H1 (cell line): ENCODE data around the gene CCL4. TPM values are rescaled to one million over a fixed set of nuclear protein-coding genes. Genes with fewer than 3 reads are reported as not detected.

Experiments
- CTCF ChIA-PET: fragments of 300-600 bp; sonication (Branson Sonifier 250); formaldehyde crosslinking; loops from one replicate; lab custom pipeline; 2021; ENCODE audit not compliant: partially characterized antibody; lab: Charles Lee
- POLR2A ChIA-PET: fragments of 300-600 bp; sonication (Branson Sonifier 250); formaldehyde crosslinking; loops from one replicate; lab custom pipeline; 2021; ENCODE audit warnings: inconsistent platforms; ENCODE audit not compliant: partially characterized antibody; lab: Charles Lee
- DNase-seq, 2 experiments: peaks; one replicate each; pipeline versions ENCODE4 v3.0.0 to v3.0.0-alpha.2; 2010 to 2022; ENCODE audit warnings: low spot score in 2 of 2, low read depth in 1 of 2, mixed read lengths in 1 of 2
- FAIRE-seq: peaks from 2 replicates; lab custom pipeline; 2011; peaks lifted over from hg19 to GRCh38; lab: Jason Lieb, UNC
- H2AFZ ChIP-seq: 2 replicates; pipeline ENCODE4 v1.8.1; 2012; ENCODE audit warnings: low read length, inconsistent platforms
- H2AK5ac ChIP-seq: 2 replicates; pipeline ENCODE4 v1.6.1; 2013; ENCODE audit warnings: low read depth, low read length
- H2BK120ac ChIP-seq: replicated peaks from 2 replicates; pipeline ENCODE3; 2013; ENCODE audit warnings: low read depth, low read length, inconsistent platforms
- H2BK12ac ChIP-seq: 2 replicates; pipeline ENCODE4 v1.6.1; 2013; ENCODE audit warnings: low read depth, low read length
- H2BK15ac ChIP-seq: 2 replicates; pipeline ENCODE4 v1.6.1; 2013; ENCODE audit warnings: low read length
- H2BK20ac ChIP-seq: 2 replicates; pipeline ENCODE4 v1.6.1; 2013; ENCODE audit warnings: low read length
- H2BK5ac ChIP-seq: 2 replicates; pipeline ENCODE4 v1.6.1; 2013; ENCODE audit warnings: low read depth, low read length
- H3K14ac ChIP-seq: 2 replicates; pipeline ENCODE4 v1.6.1; 2013; ENCODE audit warnings: inconsistent platforms; ENCODE audit not compliant: insufficient read length
- H3K18ac ChIP-seq: 2 replicates; pipeline ENCODE4 v1.6.1; 2013; ENCODE audit warnings: low read length; ENCODE audit errors: extremely low read depth
- H3K23ac ChIP-seq: 2 replicates; pipeline ENCODE4 v1.6.1; 2013; ENCODE audit warnings: inconsistent platforms; ENCODE audit not compliant: insufficient read length
- H3K23me2 ChIP-seq: 2 replicates; pipeline ENCODE4 v1.6.1; 2013; ENCODE audit warnings: low read depth, low read length
- H3K27ac ChIP-seq: 2 replicates; pipeline ENCODE4 v1.6.1; 2011; ENCODE audit warnings: low read depth, low read length, inconsistent platforms
- H3K27me3 ChIP-seq, 4 experiments: replicated peaks in 1 of 4; 1 replicate in 1 of 4; 2 replicates in 3 of 4; pipeline versions ENCODE4 v1.6.1 to v1.8.1; 2011 to 2013; ENCODE audit warnings: low read length in 3 of 4, mild to moderate bottlenecking in 3 of 4, inconsistent platforms in 2 of 4, mixed read lengths in 2 of 4, moderate library complexity in 1 of 4; ENCODE audit not compliant: control insufficient read depth in 3 of 4, insufficient read depth in 3 of 4; ENCODE audit errors: extremely low read depth in 1 of 4
- H3K36me3 ChIP-seq, 4 experiments: 2 replicates each; pipeline versions ENCODE4 v1.6.1 to v1.8.1; 2011 to 2013; ENCODE audit warnings: mild to moderate bottlenecking in 4 of 4, low read length in 3 of 4, moderate library complexity in 2 of 4, control low read depth in 1 of 4, inconsistent platforms in 1 of 4; ENCODE audit not compliant: insufficient read depth in 4 of 4, control insufficient read depth in 2 of 4
- H3K4ac ChIP-seq: replicated peaks from 2 replicates; pipeline ENCODE3; 2013; ENCODE audit warnings: low read length, low read depth, mixed read lengths, inconsistent platforms; ENCODE audit not compliant: insufficient read length
- H3K4me1 ChIP-seq, 4 experiments: replicated peaks in 1 of 4; 1 replicate in 1 of 4; 2 replicates in 3 of 4; pipeline versions ENCODE4 v1.6.1 to v1.8.1; 2011 to 2013; ENCODE audit warnings: low read length in 3 of 4, inconsistent platforms in 2 of 4, mixed read lengths in 1 of 4; ENCODE audit not compliant: insufficient read depth in 4 of 4, control insufficient read depth in 3 of 4
- H3K4me2 ChIP-seq, 2 experiments: 2 replicates each; pipeline versions ENCODE4 v1.6.1 to v1.8.1; 2011 to 2013; ENCODE audit warnings: low read depth in 2 of 2, low read length in 2 of 2, control low read depth in 1 of 2, inconsistent platforms in 1 of 2, mild to moderate bottlenecking in 1 of 2; ENCODE audit not compliant: insufficient read depth in 1 of 2
- H3K4me3 ChIP-seq, 4 experiments: fragments of 200-600, 300-600 bp in 1 of 4; sonication (generic), shearing (Covaris generic), sonication (Bioruptor Twin) in 1 of 4; 2 replicates each; pipeline versions ENCODE4 v1.5.1 to v1.8.1; 2011 to 2016; ENCODE audit warnings: low read length in 4 of 4, low read depth in 3 of 4, control low read depth in 2 of 4, inconsistent platforms in 2 of 4, mild to moderate bottlenecking in 2 of 4, mixed read lengths in 1 of 4, moderate library complexity in 1 of 4; ENCODE audit not compliant: insufficient read depth in 2 of 4; ENCODE audit errors: extremely low read depth in 1 of 4
- H3K56ac ChIP-seq: replicated peaks from 2 replicates; pipeline ENCODE3; 2013; ENCODE audit warnings: low read depth, mild to moderate bottlenecking, mixed read lengths, low read length, inconsistent platforms; ENCODE audit not compliant: insufficient read length
- H3K79me1 ChIP-seq: 2 replicates; pipeline ENCODE4 v1.6.1; 2013; ENCODE audit warnings: low read depth, low read length, control low read depth
- H3K79me2 ChIP-seq, 2 experiments: 2 replicates each; pipeline versions ENCODE4 v1.6.1 to v1.8.1; 2012 to 2013; ENCODE audit warnings: low read length in 2 of 2, mild to moderate bottlenecking in 2 of 2, inconsistent platforms in 1 of 2; ENCODE audit not compliant: insufficient read depth in 2 of 2, control insufficient read depth in 1 of 2
- H3K9ac ChIP-seq, 4 experiments: replicated peaks in 1 of 4; 1 replicate in 1 of 4; 2 replicates in 3 of 4; pipeline versions ENCODE4 v1.6.1 to v1.8.1; 2011 to 2013; ENCODE audit warnings: low read depth in 3 of 4, low read length in 3 of 4, control low read depth in 2 of 4, mild to moderate bottlenecking in 2 of 4, moderate library complexity in 2 of 4, inconsistent platforms in 1 of 4; ENCODE audit errors: extremely low read depth in 1 of 4
- H3K9me3 ChIP-seq, 2 experiments: 2 replicates each; pipeline versions ENCODE4 v1.6.1 to v1.8.1; 2012 to 2013; ENCODE audit warnings: mild to moderate bottlenecking in 2 of 2, moderate library complexity in 2 of 2, control low read depth in 1 of 2, inconsistent platforms in 1 of 2, low read depth in 1 of 2, low read length in 1 of 2, mixed read lengths in 1 of 2; ENCODE audit not compliant: insufficient read depth in 2 of 2
- H4K20me1 ChIP-seq, 2 experiments: replicated peaks in 1 of 2; 2 replicates each; pipeline versions ENCODE3 to v1.8.1; 2011 to 2013; ENCODE audit warnings: inconsistent platforms in 2 of 2, low read length in 2 of 2, mild to moderate bottlenecking in 1 of 2; ENCODE audit not compliant: insufficient read depth in 2 of 2, control insufficient read depth in 1 of 2
- H4K5ac ChIP-seq: 2 replicates; pipeline ENCODE4 v1.6.1; 2013; ENCODE audit warnings: low read length, low read depth, mixed read lengths, inconsistent platforms; ENCODE audit not compliant: insufficient read length
- H4K8ac ChIP-seq: 2 replicates; pipeline ENCODE4 v1.8.0; 2013; ENCODE audit warnings: mild to moderate bottlenecking, moderate library complexity, low read length, inconsistent platforms; ENCODE audit not compliant: insufficient read depth; ENCODE audit errors: extremely low read depth
- H4K91ac ChIP-seq: replicated peaks from 2 replicates; pipeline ENCODE3; 2013; ENCODE audit warnings: low read length, mixed read lengths, inconsistent platforms; ENCODE audit not compliant: insufficient read length
- ASH2L ChIP-seq: fragments of 200-600, 300-600 bp; sonication (generic); IDR thresholded peaks from one replicate; pipeline ENCODE4 v1.7.1; 2017; ENCODE audit warnings: low read length
- WGBS, 2 experiments: shearing (Covaris generic) in 1 of 2; methylation state at CpG; one replicate each; pipeline versions ENCODE4 v1.1.6 to v1.1.7; 2013 to 2015; ENCODE audit warnings: low lambda C conversion rate in 2 of 2, mixed read lengths in 2 of 2, inconsistent platforms in 1 of 2, low coverage in 1 of 2, missing lambda C conversion rate in 1 of 2; ENCODE audit not compliant: insufficient replicate concordance in 2 of 2, insufficient coverage in 1 of 2, insufficient read length in 1 of 2; ENCODE audit errors: extremely low coverage in 1 of 2, missing lambda C conversion rate in 1 of 2; 5-methylcytosine and 5-hydroxymethylcytosine counted together
- polyA plus RNA-seq, 7 experiments: library from polyadenylated mRNA; depleted of rRNA in 3 of 7; stranded (reverse) in 5 of 7; unstranded in 2 of 7; fragments of >200 nt in 5 of 7; fragments of 200-250 nt in 2 of 7; gene quantifications; 1 replicate in 5 of 7; 2 replicates in 1 of 7; 4 replicates in 1 of 7; pipeline versions ENCODE4 v1.2.1 to v1.2.3, GENCODE V29; 2011 to 2013; ENCODE audit warnings: missing spikeins in 2 of 7, mixed read lengths in 2 of 7
- total RNA-seq: library from RNA; stranded (reverse); fragmentation: NEBNext Ultra II Directional; extraction: Animal tissue kit (Norgen Biotek cat#: 25700); gene quantifications from 2 replicates; pipeline ENCODE4 v1.2.1, GENCODE V29; 2021

Gene CCL4
- total and polyA plus RNA-seq, 2 of the 8 experiments (the other 6 are each of a cell fraction or from before 2014, with no cell fraction given), result not detected

DNA sequence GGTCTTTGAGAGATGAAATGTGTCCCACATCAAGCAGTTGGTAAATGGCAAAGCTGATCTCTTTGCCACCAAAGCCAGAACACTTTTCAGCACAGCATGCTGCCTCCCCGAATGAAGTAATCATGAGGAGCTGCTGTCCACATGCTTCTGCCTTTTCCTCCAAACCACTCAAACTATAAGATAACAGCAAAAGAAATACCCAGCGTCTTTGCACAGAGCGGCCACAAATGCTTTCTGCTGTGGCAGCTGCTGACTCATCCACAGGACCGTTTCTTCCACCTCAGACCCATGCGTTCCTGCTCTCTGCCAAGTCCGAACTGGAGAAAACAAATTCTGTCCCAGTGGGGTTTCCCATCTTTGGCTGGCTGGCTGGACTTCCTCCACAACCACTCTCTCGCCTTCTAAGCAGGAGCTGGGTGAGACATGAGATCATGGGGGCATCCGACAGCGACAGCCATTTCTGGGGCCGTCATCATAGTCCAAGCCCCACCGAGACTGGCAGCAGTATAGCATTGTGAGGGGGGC is 45.7 kb downstream of the CCL4 start:
- ChIA-PET POLR2A (no interaction called here), CTCF (interaction anchor here (0.7 to 5.1 kb wide), 20 partner anchors 12 to 1000 kb away, joined by 3 to 46 read pairs (median 4); partner anchors contain the start of genes CCL14 and CCL16)
- H3K4me2 ChIP-seq, result no peak overlapping the region
- FAIRE-seq, result no peak
- no peak overlapping the region; the same call in 1 of the 2 replicates for H3K18ac ChIP-seq
- no peak overlapping the region for H3K14ac ChIP-seq
- H2BK120ac ChIP-seq, result no peak overlapping the region
- no peaks in the 10 kb centered on the region for H3K9me3 ChIP-seq
- H3K79me1 ChIP-seq, result no peaks in the 10 kb centered on the region
- H3K36me3 ChIP-seq, result no peaks in the 10 kb centered on the region
- H2AFZ ChIP-seq, result peak overlapping the region; percentile 97
- H3K27ac ChIP-seq, result no peak overlapping the region
- no peak overlapping the region for H3K56ac ChIP-seq
- H3K79me2 ChIP-seq, result no peaks in the 10 kb centered on the region
- H4K5ac ChIP-seq, result no peak overlapping the region
- no peak for DNase-seq
- no peaks in the 10 kb centered on the region for H3K4me1 ChIP-seq
- H3K23me2 ChIP-seq, result no peaks in the 10 kb centered on the region
- H4K20me1 ChIP-seq, result no peaks in the 10 kb centered on the region
- no peak overlapping the region for H3K23ac ChIP-seq
- no peak overlapping the region for H2BK15ac ChIP-seq
- no peak overlapping the region for H3K4ac ChIP-seq
- H3K27me3 ChIP-seq, result no peaks in the 10 kb centered on the region
- no peak overlapping the region for H4K8ac ChIP-seq
- H2BK20ac ChIP-seq, result no peak overlapping the region
- H4K91ac ChIP-seq, result no peak overlapping the region
- no peak overlapping the region for H2AK5ac ChIP-seq
- no peak overlapping the region for H2BK5ac ChIP-seq
- no peak overlapping the region for H3K9ac ChIP-seq
- 84% methylated on average over 11 of the region's 11 CpGs; no CpG with 5 or more reads in 1 of the 2 experiments for WGBS, 2 experiments
- no peak overlapping the region for H2BK12ac ChIP-seq
- no peak overlapping the region for H3K4me3 ChIP-seq
- no peak for TF ChIP-seq ASH2L
